COLO668 (cell line): ENCODE measurements around the gene MRPS10.
"Not testable (repeated sequence)": the region's sequence is repeated elsewhere in the genome, so short reads cannot be mapped to it uniquely, and the experiment has no call there.

Experiments
- DNase-seq: peaks from one replicate; lab custom pipeline; 2025; ENCODE audit not compliant: unreplicated experiment; lab: John Stamatoyannopoulos, UW

The MRPS10 gene

GRCh38 chr6:42211726-42212125 lies 5.9 kb downstream of the MRPS10 start:
- no peak for DNase-seq

DNA sequence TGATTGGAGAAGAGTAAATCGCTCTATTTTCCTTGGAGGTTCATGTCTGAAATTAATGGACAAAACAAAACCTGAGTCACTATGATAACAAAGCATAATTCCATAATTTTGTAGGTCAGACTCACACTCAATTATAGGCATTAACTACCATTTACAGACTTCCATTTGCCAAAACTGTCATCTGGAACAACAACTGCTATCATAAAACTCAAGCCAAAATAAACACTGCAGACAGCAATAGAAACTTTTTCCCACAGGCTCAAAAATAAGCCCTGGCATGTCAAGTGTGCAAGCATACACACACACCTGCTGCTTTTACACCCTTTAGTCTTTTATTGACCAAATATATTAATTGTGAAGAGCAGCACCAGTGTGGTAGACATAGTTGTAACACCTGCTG lies 7.1 kb downstream of the MRPS10 start:
- peak; percentile 27 for DNase-seq

- DNase-seq, result not testable (repeated sequence)
These were observed 10.1 kb downstream of the MRPS10 start for GRCh38 chr6:42207559-42207958.

GRCh38 chr6:42204768-42205282 lies 12.8 kb downstream of the MRPS10 start:
- no peak for DNase-seq

GRCh38 chr6:42203183-42203582 lies 14.5 kb downstream of the MRPS10 start:
- DNase-seq, result no peak

- not testable (repeated sequence) for DNase-seq
These were observed 15.3 kb downstream of the MRPS10 start for GRCh38 chr6:42202131-42202915.

DNA sequence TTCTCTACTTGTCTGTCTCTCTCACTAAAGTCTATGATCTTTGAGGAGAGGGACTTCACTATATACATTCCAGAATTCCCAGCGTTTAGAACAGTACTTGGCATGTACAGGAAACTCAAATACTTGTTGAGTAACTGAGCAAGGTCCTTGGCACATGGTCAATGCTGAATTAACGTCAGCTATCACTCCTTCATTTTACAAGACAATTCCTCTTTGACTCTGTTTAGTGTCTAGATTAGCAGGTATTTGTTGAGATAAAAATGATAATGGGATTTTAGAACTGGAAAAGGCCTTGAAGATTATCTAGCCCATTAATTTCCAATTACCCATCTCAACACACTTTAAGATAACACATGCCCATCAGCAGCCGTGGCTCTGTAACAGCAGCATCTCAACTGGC lies 16.3 kb downstream of the MRPS10 start:
- DNase-seq, result no peak

- DNase-seq, result no peak
These were observed 17.6 kb downstream of the MRPS10 start for GRCh38 chr6:42200035-42200434.

GRCh38 chr6:42199106-42199981 lies 18.3 kb downstream of the MRPS10 start:
- DNase-seq, result no peak

GRCh38 chr6:42197555-42198362 lies 19.9 kb downstream of the MRPS10 start:
- DNase-seq, result peak; percentile 58

GRCh38 chr6:42195415-42195814 lies 22.2 kb downstream of the MRPS10 start:
- DNase-seq, result no peak

DNA sequence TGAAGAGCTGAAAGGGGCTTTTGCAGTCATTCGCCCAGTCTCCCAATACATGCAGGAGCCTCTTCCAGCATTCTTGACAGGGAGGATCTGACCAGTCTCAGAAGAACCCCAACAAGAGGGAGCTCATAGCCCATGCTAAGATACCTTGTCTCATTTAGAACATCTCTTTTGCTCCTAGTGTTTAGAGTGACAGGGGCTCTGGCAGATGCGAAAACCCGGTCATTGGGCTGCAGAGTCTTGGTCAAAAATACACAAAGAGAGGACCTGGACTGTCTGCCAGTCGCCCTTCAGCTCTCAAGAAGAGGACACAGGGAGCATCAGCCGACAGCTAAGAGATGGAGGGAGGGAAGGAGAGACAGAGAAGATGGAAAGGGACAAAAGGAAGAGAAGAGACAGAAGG lies 23.6 kb downstream of the MRPS10 start:
- no peak for DNase-seq

DNA sequence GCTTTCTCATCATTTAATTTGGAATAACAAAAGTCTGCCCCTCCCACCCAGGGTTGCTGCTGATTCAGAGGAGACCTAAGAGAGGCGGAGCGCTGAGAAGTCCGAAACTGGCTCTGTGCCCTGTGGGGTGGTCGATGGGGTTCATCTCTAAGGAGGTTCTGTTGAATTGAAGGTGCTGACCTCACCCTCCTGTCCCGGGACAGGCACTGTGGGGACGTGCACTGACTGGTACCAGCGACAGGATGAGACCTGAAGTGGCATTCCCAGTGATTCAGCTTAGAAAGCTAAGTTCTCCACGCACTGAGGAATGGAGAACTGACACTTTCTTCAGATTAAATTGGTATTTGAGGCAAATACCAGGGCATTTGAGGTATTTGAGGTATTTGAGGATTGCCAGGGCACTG lies 24.2 kb downstream of the MRPS10 start:
- no peak for DNase-seq

DNA sequence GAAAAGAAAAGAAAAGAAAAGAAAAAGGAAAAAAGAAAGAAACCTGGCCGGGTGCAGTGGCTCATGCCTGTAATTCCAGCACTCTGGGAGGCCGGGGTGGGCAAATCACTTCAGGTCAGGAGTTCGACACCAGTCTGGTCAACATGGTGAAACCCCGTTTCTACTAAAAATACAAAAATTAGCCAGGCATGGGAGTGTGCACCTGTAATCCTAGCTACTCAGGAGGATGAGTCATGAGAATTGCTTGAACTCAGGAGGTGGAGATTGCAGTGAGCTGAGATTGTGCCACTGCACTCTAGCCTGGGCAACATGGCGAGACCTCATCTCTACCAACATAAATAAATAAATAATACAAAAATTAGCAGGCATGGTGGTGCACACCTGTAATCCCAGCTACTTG lies 25.3 kb downstream of the MRPS10 start:
- DNase-seq, result not testable (repeated sequence)

DNA sequence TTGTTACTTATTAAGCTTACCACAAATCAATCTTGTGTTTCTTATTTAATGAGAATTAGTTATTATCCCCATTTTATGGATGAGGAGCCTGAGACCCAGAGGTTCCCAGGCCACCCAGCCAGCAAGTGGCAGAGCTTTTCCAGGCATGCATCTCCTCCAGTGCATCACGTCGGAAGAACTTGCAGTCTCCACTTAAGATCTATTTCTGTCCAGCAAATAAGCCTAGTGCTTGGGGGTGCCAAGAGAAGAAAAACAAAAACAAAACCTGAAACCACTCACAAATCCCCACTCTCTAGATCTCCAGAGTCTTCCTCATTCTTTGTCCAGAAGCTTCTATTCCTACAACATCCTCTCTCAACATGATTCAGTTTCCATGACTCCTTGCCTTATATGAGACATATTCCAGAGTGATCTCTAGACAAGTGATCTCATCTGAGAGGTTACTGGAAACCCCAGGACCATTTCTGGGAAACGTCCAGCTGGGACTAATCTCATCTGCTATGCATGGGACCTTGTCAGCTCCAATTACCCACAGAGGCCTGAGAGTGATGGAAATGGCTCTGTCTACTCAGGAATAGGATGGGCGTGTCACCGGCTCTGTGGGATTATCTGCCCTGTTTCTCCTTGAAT lies 27.0 kb downstream of the MRPS10 start:
- DNase-seq, result no peak

DNA sequence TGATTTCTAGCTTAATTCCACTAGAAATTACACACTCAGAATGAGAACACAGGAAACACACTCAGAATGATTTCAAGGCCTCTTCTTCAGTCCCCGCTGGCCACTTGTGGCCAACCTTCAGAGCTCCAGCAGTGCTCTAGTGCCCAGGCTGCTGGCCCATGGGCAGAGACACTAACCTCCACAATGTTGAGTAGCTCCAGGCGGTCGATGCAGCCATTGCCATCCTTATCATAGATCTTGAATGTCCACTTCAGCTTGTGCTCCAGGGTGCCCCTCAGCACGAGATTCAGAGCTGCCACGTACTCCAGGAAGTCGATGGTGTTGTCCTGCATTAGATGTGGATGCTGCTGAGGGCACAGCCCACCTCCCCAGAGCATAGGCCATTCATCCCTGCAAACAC lies 29.3 kb downstream of the MRPS10 start:
- DNase-seq, result no peak

DNA sequence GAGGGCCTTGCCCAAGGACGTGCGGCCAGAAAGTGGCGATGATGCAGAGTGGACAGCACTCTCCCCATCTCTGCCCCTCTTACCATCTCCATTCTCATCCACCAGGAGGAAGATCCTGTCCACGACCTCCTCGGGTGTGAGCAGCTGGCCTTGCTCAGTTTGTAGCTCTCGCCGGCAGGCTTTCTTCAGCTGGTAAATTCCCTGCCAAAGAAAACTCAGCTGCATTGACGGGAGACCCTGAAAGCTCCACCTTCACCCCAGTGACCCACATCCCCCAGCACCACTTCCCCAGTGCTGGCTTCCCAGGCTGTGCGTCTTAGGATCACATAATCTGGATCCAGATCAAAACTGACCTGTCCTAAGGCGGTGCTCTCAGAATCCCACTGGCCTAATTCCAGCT lies 32.1 kb downstream of the MRPS10 start:
- no peak for DNase-seq

DNA sequence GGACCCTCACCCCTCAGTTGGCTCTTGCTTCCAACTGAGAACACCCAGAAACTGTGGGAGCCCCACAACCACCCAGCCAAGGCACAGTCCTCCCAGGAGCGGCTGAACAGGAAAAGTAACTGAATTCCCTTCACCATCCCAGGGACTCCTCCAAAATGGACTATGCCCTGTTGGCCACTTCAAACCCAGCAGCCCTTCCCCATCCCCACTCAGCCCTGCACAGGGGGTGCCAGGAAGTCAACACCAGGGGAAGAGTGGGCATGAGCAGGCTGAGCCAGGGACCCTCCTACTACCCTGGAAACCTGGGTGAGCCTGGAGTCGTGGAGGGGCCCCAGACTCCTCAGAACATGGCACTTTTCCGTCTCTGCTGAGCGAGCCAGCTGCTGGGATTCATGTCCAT lies 33.2 kb downstream of the MRPS10 start:
- no peak for DNase-seq

DNA sequence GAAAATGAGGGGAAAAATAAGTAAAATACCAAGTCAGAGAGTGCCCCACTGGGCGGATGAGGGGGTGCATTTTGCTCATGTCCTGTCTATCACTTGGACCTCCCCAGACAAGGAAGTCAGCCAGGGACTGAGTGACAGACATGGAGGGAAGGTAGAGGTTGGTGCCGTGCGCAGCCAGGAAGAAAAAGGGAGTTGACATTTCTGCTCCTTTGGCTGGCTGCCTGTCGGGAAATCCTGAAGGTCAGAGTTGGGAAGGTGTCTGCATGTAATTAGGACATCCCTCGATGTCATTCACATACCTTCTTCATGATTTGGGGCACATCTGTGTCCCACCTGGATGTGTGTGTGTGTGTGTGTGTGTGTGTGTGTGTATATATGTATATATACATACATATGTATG lies 35.6 kb downstream of the MRPS10 start:
- DNase-seq, result no peak

DNA sequence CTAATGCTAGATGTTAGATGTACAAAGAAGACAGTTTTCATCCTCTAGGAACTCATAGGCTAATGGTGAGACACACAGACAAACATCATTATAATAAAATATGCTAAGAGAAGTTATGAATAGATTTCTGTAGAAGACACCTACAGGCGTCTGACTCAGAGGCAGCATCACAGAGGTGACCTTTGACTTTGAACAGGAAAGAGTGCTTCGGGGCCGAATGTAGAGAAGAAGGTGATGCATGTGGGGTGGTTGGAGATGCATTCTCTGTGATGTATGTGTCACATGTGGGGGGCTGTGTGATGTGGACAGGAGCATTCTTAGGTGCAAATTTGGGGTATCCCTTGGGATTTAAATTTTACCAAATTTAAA lies 37.7 kb downstream of the MRPS10 start:
- no peak for DNase-seq
